ENCODE data around the gene B4GALNT2.
"Not testable (repeated sequence)": the region's sequence is repeated elsewhere in the genome, so short reads cannot be mapped to it uniquely, and the experiment has no call there.

DNA sequence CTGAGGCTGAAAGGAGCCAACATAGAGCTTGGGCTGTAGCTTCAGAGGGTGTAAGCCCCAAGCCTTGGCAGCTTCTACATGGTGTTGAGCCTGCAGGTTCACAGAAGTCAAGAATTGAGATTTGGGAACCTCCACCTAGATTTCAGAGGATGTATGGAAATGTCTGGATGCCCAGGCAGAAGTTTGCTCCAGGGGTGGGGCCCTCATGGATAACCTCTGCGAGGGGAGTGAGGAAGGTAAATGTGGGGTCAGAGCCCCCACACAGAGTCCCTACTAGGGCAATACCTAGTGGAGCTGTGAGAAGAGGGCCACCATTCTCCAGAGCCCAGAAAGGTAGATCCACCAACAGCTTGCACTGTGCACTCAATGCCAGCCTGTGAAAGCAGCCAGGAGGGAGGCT lies 52.8 kb downstream of the B4GALNT2 start:
- TF ChIP-seq, protein P1, sequence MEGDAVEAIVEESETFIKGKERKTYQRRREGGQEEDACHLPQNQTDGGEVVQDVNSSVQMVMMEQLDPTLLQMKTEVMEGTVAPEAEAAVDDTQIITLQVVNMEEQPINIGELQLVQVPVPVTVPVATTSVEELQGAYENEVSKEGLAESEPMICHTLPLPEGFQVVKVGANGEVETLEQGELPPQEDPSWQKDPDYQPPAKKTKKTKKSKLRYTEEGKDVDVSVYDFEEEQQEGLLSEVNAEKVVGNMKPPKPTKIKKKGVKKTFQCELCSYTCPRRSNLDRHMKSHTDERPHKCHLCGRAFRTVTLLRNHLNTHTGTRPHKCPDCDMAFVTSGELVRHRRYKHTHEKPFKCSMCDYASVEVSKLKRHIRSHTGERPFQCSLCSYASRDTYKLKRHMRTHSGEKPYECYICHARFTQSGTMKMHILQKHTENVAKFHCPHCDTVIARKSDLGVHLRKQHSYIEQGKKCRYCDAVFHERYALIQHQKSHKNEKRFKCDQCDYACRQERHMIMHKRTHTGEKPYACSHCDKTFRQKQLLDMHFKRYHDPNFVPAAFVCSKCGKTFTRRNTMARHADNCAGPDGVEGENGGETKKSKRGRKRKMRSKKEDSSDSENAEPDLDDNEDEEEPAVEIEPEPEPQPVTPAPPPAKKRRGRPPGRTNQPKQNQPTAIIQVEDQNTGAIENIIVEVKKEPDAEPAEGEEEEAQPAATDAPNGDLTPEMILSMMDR (IDR thresholded peaks at IDR 0.05) = not testable (repeated sequence)
- TF ChIP-seq POLR2A (IDR thresholded peaks at IDR 0.05) = not testable (repeated sequence)

All from thyroid gland (tissue), 4 donors.